Upper lobe of right lung (tissue), 1 donor: Measurements from ENCODE around the gene SYT15B. TPM values are rescaled to one million over a fixed set of nuclear protein-coding genes. Genes with fewer than 3 reads are reported as not detected.
"Not testable (repeated sequence)": the region's sequence is repeated elsewhere in the genome, so short reads cannot be mapped to it uniquely, and the experiment has no call there.

ENCODE experiments used
- ATAC-seq: fragments of 200-7000 bp; cut with Tn5 transposase; one replicate; pipeline ENCODE4 v1.9.1; 2020; ENCODE audit warnings: mild to moderate bottlenecking, moderate library complexity
- DNase-seq: peaks from one replicate; pipeline ENCODE4 v3.0.0-alpha.2; 2020
- H3K27ac ChIP-seq: fragments of 200-600 bp; one replicate; pipeline ENCODE4 v1.8.0; 2022
- H3K27me3 ChIP-seq: fragments of 200-600 bp; one replicate; pipeline ENCODE4 v1.8.0; 2022; ENCODE audit warnings: mild to moderate bottlenecking
- H3K36me3 ChIP-seq: fragments of 200-600 bp; one replicate; pipeline ENCODE4 v1.8.0; 2022
- H3K4me1 ChIP-seq: fragments of 200-600 bp; one replicate; pipeline ENCODE4 v1.8.0; 2022
- H3K4me3 ChIP-seq: fragments of 200-600 bp; one replicate; pipeline ENCODE4 v1.8.0; 2022; ENCODE audit warnings: mild to moderate bottlenecking
- H3K9me3 ChIP-seq: fragments of 200-600 bp; one replicate; pipeline ENCODE4 v1.8.0; 2022
- intact Hi-C: fragments of 100-400 bp; cut with DNase I; formaldehyde crosslinking; loops from one replicate; pipeline ENCODE4 v1.11.0; 2022
- total RNA-seq: library from RNA; stranded (reverse); fragmentation: NEBNext Ultra II Directional; extraction: Animal tissue kit (Norgen Biotek cat#: 25700); gene quantifications from one replicate; pipeline ENCODE4 v1.2.1, GENCODE V29; 2021
- donor health status: DM: no; HTN: yes; CAD: no; lungs with severe emphysema.

SYT15B gene
- total RNA-seq, 1 donor from 2014 or later = 40.1 TPM

- H3K4me3 ChIP-seq, intact Hi-C loops, H3K9me3 ChIP-seq, H3K27me3 ChIP-seq, H3K4me1 ChIP-seq, DNase-seq, H3K36me3 ChIP-seq, H3K27ac ChIP-seq: not testable (repeated sequence)
- peak; percentile 29 for ATAC-seq
Observed at GRCh38 chr10:47753176-47753575, 10.2 kb downstream of the SYT15B start.

- H3K9me3 ChIP-seq, H3K27me3 ChIP-seq, H3K36me3 ChIP-seq, DNase-seq, H3K27ac ChIP-seq, intact Hi-C loops, H3K4me1 ChIP-seq, H3K4me3 ChIP-seq: not testable (repeated sequence)
- ATAC-seq = peak; percentile 50
Observed at GRCh38 chr10:47751821-47752220, 11.6 kb downstream of the SYT15B start.

GRCh38 chr10:47750360-47750759, 13.0 kb downstream of the SYT15B start:
- H3K4me1 ChIP-seq, intact Hi-C loops, H3K27me3 ChIP-seq, H3K27ac ChIP-seq, DNase-seq, H3K4me3 ChIP-seq, H3K36me3 ChIP-seq, H3K9me3 ChIP-seq: not testable (repeated sequence)
- ATAC-seq = peak; percentile 59

- H3K27me3 ChIP-seq, intact Hi-C loops, H3K4me1 ChIP-seq, H3K36me3 ChIP-seq, H3K27ac ChIP-seq, DNase-seq, H3K9me3 ChIP-seq, H3K4me3 ChIP-seq: not testable (repeated sequence)
- ATAC-seq = peak; percentile 50
Observed at GRCh38 chr10:47746780-47747376, 16.5 kb downstream of the SYT15B start.

- H3K9me3 ChIP-seq, intact Hi-C loops, DNase-seq, H3K4me3 ChIP-seq, H3K27ac ChIP-seq, H3K27me3 ChIP-seq, H3K36me3 ChIP-seq, H3K4me1 ChIP-seq: not testable (repeated sequence)
- ATAC-seq = peak; percentile 25
Observed at GRCh38 chr10:47744881-47745280, 18.5 kb downstream of the SYT15B start.

GRCh38 chr10:47743611-47744550, 19.5 kb downstream of the SYT15B start:
- intact Hi-C loops, H3K9me3 ChIP-seq, H3K27me3 ChIP-seq, H3K4me1 ChIP-seq, H3K36me3 ChIP-seq, H3K27ac ChIP-seq: not testable (repeated sequence)
- DNase-seq = peak; percentile 82
- H3K4me3 ChIP-seq = peak overlapping the region; percentile 34
- peak; percentile 97 for ATAC-seq

- H3K27me3 ChIP-seq, intact Hi-C loops, H3K4me1 ChIP-seq, H3K36me3 ChIP-seq, ATAC-seq, H3K27ac ChIP-seq, DNase-seq, H3K9me3 ChIP-seq, H3K4me3 ChIP-seq: not testable (repeated sequence)
Observed at GRCh38 chr10:47740868-47741267, 22.5 kb downstream of the SYT15B start.

- H3K27me3 ChIP-seq, H3K36me3 ChIP-seq, H3K4me3 ChIP-seq, intact Hi-C loops, H3K4me1 ChIP-seq, H3K9me3 ChIP-seq, DNase-seq, H3K27ac ChIP-seq: not testable (repeated sequence)
- peak; percentile 74 for ATAC-seq
Observed at GRCh38 chr10:47730911-47731310, 32.5 kb downstream of the SYT15B start.

- H3K27me3 ChIP-seq, H3K36me3 ChIP-seq, H3K27ac ChIP-seq, H3K9me3 ChIP-seq, H3K4me1 ChIP-seq, DNase-seq, intact Hi-C loops, H3K4me3 ChIP-seq: not testable (repeated sequence)
- peak; percentile 67 for ATAC-seq
Observed at GRCh38 chr10:47725740-47726139, 37.7 kb downstream of the SYT15B start.

GRCh38 chr10:47725047-47725446, 38.3 kb downstream of the SYT15B start:
- H3K27me3 ChIP-seq, H3K9me3 ChIP-seq, H3K4me1 ChIP-seq, DNase-seq, H3K36me3 ChIP-seq, H3K4me3 ChIP-seq, intact Hi-C loops, H3K27ac ChIP-seq: not testable (repeated sequence)
- peak; percentile 69 for ATAC-seq

GRCh38 chr10:47724119-47724518, 39.3 kb downstream of the SYT15B start:
- H3K4me3 ChIP-seq, H3K27me3 ChIP-seq, H3K4me1 ChIP-seq, DNase-seq, H3K9me3 ChIP-seq, H3K27ac ChIP-seq, H3K36me3 ChIP-seq, intact Hi-C loops: not testable (repeated sequence)
- ATAC-seq = peak; percentile 64

- ATAC-seq, H3K27ac ChIP-seq, H3K4me3 ChIP-seq, intact Hi-C loops, H3K36me3 ChIP-seq, DNase-seq, H3K9me3 ChIP-seq, H3K4me1 ChIP-seq, H3K27me3 ChIP-seq: not testable (repeated sequence)
Observed at GRCh38 chr10:47723362-47723761, 40.0 kb downstream of the SYT15B start.

GRCh38 chr10:47717011-47717769, 46.2 kb downstream of the SYT15B start:
- DNase-seq, intact Hi-C loops, H3K9me3 ChIP-seq, H3K27me3 ChIP-seq, H3K4me3 ChIP-seq, H3K4me1 ChIP-seq, H3K36me3 ChIP-seq, H3K27ac ChIP-seq, ATAC-seq: not testable (repeated sequence)
